ENCODE results near the gene USP48. TPM values are rescaled to one million over a fixed set of nuclear protein-coding genes. Genes with fewer than 3 reads are reported as not detected.

The USP48 gene
- total and polyA plus RNA-seq, 2 of the 13 experiments (the other 11 are each of a cell fraction or from before 2014, with no cell fraction given) = 30.4 to 30.7 TPM

DNA sequence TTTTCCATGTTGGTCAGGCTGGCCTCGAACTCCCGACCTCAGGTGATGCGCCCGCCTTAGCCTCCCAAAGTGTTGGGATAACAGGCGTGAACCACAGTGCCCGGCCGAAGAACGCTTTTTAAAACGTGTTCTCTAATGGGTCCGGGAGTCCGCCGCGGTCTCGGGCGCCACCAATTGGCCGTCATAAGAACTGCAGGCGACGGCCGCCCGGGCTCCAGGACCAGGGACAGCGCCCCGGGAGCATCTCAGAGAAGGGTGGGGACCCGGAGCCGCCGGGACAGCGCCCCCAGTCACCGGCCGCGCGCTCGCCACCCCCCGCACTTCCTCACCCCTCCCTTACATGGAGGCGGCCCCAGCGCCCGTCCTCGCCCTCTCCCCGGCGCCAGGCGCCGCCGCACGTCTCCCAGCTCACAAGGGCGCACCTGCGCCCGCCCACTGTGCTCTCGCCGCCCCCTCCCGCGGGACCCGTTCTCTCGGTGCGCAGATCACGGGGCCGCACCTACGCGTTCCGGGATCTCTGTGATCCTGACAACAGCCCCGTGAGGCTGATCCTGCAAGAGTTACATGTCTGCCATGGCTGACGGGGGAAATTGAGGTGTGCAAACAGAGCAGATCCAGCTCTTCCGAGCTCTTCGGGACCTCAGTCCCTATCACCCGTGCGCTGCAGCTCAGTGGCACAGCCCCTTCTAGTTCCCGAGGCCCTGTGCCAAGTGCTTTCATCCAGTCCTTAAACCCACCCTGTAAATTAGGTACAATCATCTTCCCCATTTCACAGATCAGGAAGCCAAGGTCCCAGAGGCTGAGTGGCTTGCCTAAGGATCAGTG, 123.6 kb downstream of the USP48 start (continued):
- TF ChIP-seq, protein P1, sequence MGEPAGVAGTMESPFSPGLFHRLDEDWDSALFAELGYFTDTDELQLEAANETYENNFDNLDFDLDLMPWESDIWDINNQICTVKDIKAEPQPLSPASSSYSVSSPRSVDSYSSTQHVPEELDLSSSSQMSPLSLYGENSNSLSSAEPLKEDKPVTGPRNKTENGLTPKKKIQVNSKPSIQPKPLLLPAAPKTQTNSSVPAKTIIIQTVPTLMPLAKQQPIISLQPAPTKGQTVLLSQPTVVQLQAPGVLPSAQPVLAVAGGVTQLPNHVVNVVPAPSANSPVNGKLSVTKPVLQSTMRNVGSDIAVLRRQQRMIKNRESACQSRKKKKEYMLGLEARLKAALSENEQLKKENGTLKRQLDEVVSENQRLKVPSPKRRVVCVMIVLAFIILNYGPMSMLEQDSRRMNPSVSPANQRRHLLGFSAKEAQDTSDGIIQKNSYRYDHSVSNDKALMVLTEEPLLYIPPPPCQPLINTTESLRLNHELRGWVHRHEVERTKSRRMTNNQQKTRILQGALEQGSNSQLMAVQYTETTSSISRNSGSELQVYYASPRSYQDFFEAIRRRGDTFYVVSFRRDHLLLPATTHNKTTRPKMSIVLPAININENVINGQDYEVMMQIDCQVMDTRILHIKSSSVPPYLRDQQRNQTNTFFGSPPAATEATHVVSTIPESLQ (CRISPR knock-in tag; conservative IDR thresholded peaks at IDR 0.05) = peak; percentile 99
- TF ChIP-seq ZNF335 (CRISPR knock-in tag; IDR thresholded peaks at IDR 0.05) (peak; percentile 94), ZNF317 (CRISPR knock-in tag; IDR thresholded peaks at IDR 0.05) (peak; percentile 88), FOSL2 (CRISPR knock-in tag; IDR thresholded peaks at IDR 0.05) (peak; percentile 73), ATF7 (IDR thresholded peaks at IDR 0.05) (no peak), ATF7 (CRISPR knock-in tag; IDR thresholded peaks at IDR 0.05) (no peak), KMT2A (CRISPR knock-in tag; IDR thresholded peaks at IDR 0.05) (peak; percentile 83), CCDC6 (CRISPR knock-in tag; IDR thresholded peaks at IDR 0.05) (peak; percentile 97), RXRB (CRISPR knock-in tag; IDR thresholded peaks at IDR 0.05; ENCODE audit: borderline replicate concordance) (peak; percentile 85), ATF7-NPFF (CRISPR knock-in tag; IDR thresholded peaks at IDR 0.05; ENCODE audit: low read depth) (peak; percentile 97), SP1 (IDR thresholded peaks at IDR 0.05) (no peak), SP1 (CRISPR knock-in tag; IDR thresholded peaks at IDR 0.05) (peak; percentile 41), ZFP37 (CRISPR knock-in tag; IDR thresholded peaks at IDR 0.05; ENCODE audit: borderline replicate concordance) (peak; percentile 97; the same call in 1 of the 2 replicates), ZNF598 (CRISPR knock-in tag; IDR thresholded peaks at IDR 0.05; ENCODE audit: borderline replicate concordance) (peak; percentile 57; the same call in 1 of the 2 replicates), ZNF337 (CRISPR knock-in tag; IDR thresholded peaks at IDR 0.05; ENCODE audit: borderline replicate concordance, low read depth) (peak; percentile 90; the same call in 1 of the 2 replicates), TBP (CRISPR knock-in tag; IDR thresholded peaks at IDR 0.05) (no peak), NAIF1 (CRISPR knock-in tag; IDR thresholded peaks at IDR 0.05; ENCODE audit: borderline replicate concordance) (0 out of 2 replicates have a peak, but pooled peaks have one; percentile 77), U2AF2 (IDR thresholded peaks at IDR 0.05; ENCODE audit: low read depth, low read length) (no peak), ZNF20 (CRISPR knock-in tag; IDR thresholded peaks at IDR 0.05) (peak; percentile 90; the same call in 1 of the 2 replicates), DNMT1 (CRISPR knock-in tag; IDR thresholded peaks at IDR 0.05) (0 out of 2 replicates have a peak, but pooled peaks have one; percentile 81), MAFK (conservative IDR thresholded peaks at IDR 0.05 in 1 of 2, IDR thresholded peaks at IDR 0.05 in 1 of 2; ENCODE audit: low read length in 2 of 2) (no peak), ZSCAN21 (CRISPR knock-in tag; IDR thresholded peaks at IDR 0.05; ENCODE audit: borderline replicate concordance) (peak; percentile 80), ZBTB38 (CRISPR knock-in tag; IDR thresholded peaks at IDR 0.05) (peak; percentile 93), ZNF292 (CRISPR knock-in tag; IDR thresholded peaks at IDR 0.05; ENCODE audit: borderline replicate concordance, low read depth) (no peak), PRMT3 (CRISPR knock-in tag; IDR thresholded peaks at IDR 0.05; ENCODE audit: borderline replicate concordance, low read depth) (no peak; the same call in 1 of the 2 replicates), ZNF460 (CRISPR knock-in tag; IDR thresholded peaks at IDR 0.05; ENCODE audit: borderline replicate concordance) (no peak; the same call in 1 of the 2 replicates), NR3C1 (CRISPR knock-in tag; IDR thresholded peaks at IDR 0.05) (no peak), MTA3 (CRISPR knock-in tag; IDR thresholded peaks at IDR 0.05) (peak; percentile 74; the same call in 1 of the 2 replicates)
- TF ChIP-seq, protein P2, sequence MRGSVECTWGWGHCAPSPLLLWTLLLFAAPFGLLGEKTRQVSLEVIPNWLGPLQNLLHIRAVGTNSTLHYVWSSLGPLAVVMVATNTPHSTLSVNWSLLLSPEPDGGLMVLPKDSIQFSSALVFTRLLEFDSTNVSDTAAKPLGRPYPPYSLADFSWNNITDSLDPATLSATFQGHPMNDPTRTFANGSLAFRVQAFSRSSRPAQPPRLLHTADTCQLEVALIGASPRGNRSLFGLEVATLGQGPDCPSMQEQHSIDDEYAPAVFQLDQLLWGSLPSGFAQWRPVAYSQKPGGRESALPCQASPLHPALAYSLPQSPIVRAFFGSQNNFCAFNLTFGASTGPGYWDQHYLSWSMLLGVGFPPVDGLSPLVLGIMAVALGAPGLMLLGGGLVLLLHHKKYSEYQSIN (CRISPR knock-in tag; IDR thresholded peaks at IDR 0.05; ENCODE audit: borderline replicate concordance) = no peak
